HuH-7.5 (cell line): ENCODE results near the gene UMODL1.

Experiments used
- DNase-seq: peaks from one replicate; pipeline ENCODE4 v3.0.0; 2011; ENCODE audit warnings: low spot score

The UMODL1 gene

DNA sequence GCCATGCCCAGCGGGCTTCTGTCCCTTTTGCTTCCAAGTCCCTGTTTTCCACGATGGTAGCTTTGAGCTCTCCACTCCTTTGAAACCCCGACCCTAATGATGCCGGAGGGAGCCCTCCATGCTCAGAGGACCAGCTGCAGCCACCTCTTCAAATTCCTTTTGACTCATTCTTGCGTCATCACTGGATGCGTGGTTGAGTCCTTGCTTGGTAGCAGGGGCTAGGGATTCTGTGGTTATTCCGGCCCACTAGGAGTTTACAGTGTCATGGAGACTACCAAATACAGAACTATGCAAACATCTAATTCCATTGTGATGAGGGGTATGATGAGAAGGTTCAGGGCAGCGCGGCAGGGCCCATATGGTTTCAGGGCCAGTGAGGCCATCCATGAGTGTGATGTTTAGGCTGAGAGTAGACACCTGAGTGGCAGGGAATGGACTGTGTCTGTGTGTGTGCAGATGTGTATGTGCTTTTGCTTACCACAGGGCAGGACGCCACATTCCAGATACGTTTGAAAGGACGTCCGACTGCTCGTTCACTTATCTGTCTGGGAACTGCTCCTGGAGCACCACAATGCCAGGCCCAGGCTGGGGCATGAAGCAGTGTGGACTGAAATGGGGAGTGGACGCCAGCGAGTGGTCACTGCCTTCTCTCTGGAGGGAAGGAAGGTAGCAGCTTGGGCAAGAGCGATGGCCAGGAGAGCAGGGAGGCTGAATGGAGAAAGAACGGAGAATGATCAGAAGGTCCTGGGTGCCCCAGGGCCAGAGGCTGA, 30.5 kb upstream of the UMODL1 start:
- DNase-seq: no peak

DNA sequence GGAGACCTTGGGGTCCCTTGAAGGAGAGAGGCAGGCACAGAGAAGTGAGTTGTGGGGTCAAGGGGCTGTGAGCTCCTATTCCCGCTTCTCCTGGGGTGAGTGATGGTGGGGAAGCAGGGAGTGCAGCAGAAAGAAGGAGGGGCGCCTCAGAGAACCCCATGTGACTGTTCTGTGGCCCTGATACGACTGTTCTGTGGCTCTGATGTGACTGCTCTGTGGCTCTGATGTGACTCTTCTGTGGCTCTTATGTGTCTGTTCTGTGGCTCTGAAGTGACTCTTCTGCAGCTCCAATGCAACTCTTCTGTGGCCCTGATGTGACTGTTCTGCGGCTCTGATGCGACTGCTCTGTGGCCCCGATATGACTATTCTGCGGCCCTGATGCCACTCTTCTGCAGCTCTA, 29.9 kb upstream of the UMODL1 start:
- no peak for DNase-seq

DNA sequence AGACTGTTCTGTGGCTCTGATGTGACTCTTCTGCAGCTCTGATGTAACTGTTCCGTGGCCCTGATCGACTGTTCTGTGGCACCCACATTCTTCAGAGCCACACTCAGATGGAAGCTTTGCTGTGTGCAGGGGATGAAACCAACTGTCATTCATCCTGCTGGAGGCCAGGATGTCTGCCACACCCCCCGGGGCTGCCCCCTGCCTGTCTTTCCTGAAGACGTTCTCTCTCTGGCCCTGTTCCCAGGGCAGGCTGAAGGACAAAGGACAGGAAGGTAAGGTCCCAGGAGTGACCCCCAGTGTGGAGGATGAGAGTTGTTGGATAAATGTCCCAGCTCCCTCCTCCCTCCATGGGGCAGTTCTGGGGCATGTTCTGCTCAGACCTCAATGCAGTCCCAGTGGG, 29.4 kb upstream of the UMODL1 start:
- no peak for DNase-seq

DNA sequence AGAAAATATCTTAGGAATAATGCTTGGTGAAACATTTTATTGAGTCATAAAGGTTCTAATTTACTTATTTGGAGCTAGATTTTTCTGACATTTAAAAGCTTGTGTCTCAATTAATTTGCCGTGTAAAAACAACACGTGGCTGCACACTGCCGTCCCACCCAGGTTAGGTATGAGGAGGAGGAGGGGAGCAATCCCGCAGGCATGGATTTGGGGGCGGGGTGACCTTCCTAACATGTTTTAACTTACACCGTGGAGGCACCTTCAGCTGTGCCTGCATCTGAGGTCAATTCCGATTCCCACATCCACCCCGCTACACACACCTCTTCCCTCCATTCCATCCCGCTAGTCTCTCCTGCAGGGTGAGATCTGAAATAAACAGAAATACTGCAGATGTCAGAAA, 28.5 kb upstream of the UMODL1 start:
- DNase-seq: no peak

DNA sequence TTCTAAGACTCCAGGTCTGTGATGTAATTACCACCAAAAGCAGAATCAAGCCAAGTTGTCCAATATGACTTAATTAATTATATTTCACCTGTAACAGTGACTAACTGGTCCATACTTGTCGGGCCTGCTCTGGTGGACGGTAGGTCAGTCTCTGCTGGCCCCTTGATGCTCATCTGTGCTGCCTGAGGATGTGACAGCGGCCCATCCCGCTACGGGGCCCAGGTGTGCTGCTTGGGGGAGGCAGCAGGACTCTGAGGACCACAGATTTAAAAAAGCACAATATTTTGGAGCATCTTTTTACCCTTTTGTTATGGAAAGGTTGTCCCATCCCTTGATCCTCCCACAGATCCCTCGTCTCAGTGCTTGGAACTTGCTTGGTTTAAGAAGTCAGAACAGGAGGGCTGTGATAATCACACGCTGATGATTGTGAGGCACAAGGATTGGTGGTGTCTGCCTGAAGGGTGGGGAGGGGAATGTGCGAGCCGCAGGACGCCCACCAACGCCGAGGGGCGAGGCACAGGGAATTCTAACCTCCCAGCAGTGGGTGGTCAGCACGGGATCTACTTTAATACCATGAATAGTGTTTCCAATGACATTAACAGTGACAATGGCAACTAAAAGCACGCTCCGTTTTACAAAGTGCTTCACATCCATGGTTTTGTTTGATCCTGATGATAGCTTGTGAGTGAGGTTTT, 27.8 kb upstream of the UMODL1 start:
- DNase-seq: no peak

DNA sequence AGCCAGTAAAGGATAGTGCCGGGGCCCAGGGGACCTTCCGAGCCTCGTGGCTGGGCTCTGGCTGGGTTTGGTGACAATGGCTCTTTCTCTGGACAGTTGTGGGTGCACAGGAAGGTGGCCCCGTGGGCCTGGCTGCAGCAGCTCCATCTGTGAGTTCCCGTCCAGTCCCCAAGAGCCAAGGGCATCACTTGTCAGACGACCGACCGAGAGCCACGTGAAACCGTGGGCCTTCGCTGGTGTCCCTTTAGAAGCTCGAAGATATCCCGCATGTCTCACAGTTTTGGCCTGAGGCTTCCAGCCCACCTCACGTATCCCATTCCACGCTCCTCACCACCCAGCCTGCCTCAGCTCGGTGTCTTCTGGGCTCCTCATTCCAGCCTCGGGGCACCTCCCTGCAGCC, 27.2 kb upstream of the UMODL1 start:
- DNase-seq: no peak

DNA sequence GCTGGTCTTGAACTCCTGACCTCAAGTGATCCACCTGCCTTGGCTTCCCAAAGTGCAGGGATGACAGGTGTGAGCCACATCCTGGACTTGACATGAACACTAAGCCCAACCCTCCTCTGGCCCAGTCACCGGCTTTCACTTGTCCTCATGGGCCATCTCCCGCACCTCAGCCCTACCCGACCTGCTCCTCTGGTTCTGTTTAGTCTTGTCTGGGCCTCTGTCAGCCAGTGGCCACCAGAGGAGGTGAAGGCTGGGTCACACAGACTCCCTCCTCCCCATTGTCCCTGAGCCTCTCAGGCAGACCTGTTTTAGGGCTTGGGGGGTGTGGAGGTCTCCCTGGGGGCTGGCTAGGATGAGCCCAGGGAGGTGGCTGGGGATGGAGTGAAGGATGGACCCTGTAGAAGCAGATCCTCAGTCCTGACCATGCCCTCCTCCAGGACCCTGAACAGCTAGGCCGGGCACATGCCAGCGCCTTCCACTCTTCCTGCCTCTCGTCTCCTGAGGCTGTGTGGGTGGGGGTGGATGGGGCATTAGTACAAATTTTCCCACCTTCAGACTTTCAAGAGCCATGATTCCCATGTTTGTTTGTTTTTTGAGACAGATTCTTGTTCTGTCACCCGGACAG, 26.1 kb upstream of the UMODL1 start:
- no peak for DNase-seq

DNA sequence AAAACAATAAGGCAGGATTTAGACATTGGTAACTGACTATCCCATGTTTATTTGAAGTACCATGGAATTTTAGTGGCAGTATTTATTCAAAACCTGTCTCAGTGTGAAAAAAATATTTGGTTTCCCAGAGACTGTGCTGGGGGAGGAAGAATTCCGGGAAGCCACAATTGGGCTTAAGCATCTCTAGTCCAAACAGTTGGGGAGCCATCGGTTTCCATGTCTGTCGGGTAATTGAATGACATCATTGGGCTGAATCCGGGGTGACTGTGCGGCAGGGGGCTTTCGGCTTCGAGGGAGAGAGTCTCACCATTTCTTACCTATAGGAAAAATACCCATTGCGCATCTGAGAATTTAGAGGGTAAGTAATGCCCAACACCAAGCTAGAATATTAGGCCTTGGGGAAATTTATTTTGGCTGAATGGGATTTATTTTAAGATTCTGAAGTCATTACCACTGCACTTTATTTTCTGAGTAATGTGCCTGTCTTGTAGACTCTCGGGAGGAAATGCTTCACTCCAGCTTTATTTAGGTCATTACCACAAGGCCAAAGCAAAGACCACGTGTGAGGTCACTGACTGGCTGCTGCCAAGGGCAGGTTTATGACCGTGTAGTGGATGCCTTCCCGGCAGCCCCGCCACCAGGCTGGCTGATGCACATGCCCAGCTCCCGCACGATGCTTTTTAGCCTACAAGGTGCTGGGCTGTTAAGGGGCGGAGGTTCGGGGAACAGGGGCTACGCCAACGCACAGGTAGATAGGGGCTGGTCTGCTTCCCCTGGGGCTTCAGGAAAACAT, 23.1 kb upstream of the UMODL1 start:
- no peak for DNase-seq

DNA sequence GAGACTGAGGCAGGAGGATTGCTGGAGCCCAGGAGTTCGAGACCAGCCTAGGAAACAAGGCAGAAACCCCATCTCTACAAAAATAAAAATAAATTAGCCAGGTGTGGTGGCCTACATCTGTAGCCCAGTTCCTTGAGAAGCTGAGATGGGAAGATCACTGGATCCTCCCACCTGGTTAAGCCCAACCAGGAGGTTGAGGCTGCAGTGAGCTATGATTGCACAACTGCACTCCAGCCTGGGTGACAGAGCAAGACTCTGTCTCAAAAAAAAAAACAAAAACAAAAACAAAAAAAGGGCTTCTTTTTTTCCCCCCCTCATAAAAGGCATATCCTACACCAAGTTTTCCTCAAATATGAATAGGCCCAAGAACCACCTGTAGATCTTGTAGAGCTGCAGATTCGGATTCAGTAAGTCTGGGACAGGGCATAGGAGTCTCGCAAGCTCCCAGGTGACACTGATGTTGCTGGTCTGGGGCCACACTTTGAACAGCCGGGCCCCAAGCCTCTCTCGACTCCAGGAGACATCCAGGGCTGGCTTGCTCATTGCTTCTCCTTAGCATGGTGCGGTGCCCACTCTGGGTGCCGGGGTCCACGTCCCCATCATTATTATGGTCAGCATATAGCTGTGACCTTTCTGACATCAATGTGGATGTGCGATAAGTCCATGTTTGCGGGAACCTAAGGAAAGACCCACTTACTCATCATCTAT, 22.1 kb upstream of the UMODL1 start:
- DNase-seq: no peak

DNA sequence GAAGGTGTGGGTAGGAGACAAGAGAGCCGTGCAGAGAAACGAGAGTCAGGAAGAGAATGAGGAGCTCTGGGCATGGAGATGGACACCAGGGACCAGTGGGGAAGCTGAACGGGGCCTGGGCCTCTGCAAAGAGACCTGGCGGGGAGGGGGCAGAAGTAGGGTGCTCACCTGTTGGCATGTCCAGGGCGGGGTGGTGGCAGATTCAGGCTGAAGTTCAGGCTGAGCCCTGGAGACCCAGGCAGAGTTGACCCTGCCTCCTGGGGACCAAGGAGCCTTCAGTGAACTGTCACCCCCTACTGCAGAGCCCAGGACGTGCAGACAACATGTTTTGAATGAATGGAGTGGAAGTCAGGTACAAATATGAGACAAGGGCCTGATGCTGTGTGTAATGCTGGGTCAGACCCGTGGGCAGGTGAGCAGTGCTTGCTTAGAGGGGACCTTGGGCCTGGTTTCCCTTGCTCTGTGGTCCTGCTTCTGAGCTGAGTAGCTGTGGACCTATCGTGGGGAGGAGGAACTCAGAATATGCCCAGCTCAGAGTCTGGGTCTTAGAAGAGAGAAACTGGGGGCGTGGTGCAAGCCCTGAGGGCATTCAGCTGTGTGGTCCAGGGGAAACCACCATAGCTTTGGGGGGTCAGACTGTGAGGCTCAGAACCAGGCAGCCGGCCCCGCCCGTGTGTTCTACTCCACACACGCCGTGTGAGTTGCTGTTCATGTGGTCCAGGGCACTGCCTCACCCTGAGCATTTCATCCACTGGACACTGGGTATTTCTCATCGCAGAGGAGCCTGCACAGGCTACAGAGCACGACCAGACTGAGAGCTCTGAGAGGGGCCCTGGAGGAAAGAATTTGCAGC, 21.3 kb upstream of the UMODL1 start:
- DNase-seq: no peak

DNA sequence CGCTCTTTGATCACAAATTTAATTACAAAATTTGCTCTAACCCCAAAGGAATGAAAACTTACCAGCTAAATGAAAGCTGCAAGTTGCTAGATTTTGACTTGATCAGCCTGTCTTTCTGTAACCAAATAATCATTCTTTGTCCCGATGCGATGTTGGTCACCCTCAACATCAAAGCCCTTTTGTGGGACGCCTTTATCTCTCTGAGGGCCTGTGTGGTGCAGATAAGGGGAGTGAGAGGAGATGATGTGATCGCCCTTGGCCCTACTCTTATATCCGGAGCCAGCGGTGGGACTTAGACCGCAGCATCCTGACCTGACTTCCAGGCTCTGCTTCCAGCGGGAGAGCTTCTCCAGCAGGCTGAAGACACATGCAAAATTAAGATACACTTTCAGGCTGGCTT, 19.3 kb upstream of the UMODL1 start:
- no peak for DNase-seq

DNA sequence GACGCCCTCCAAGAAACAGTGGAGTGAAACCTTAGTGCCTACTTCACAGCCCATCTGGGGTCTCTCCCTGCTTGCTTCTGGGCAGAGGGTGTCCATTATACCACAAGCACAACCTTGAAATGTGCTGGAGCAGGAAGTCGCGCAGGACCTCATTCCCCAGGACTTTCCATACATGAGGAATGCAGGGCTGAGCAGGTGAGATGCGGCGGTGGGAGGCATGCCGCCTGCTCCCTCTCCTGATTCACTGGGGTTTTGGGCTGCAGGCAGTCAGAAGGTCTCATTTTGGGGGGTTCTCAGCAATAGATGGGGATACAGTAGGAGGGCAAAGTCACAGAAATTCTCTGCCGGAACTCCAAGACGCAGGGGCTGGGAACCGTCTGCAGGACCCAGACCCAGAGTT, 15.7 kb upstream of the UMODL1 start:
- DNase-seq: no peak

DNA sequence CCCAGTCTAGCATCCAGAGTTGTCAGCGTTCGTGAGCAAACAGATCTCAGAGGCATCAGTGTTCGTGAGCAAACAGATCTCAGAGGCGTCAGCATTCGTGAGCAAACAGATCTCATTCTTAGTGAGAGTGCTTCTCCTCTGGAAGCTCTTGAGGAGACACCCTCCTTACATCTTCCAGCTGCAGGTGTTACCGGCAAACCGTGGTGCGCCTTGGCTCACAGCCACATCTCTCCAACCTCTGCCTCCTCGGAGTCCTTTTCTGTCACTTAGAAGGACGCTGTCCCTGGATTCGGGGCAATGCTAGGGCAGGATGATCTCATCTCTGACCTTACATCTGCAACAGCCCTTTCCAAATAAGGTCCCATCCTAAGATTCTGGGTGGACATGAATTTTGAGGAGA, 14.6 kb upstream of the UMODL1 start:
- peak; percentile 23 for DNase-seq

DNA sequence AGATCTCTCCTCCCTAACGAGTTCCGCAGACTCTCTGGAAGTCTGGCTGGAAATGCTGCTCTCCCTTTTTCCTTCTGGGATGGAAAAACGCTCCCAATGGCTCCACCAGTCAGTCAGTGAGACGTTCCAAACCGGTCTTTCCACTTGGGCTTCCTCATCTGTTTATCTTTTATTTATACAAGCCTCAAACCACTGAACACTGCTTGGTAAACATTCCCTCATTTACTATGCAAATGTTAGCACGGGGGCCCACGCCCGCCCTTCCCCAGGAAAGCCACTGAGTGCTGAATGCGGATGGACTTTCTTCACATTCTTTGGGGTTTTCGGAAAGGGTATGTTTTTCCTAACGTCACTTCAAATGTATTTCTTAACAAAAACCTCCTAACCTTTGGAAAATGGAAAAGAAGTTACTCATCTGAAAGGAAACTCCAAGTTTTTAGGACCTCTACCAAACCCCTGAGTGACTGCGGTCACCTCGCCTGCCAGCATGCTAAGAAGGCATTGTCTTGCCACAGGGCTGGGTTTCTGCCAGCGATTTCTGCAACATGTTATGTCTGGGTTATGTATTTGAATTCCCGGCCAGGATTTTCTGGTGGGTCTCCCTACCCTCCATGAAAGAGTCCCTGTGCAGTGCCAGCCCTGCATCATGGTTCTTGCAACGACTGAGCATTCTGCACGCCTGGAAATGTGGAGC, 14.0 kb upstream of the UMODL1 start:
- peak; percentile 57 for DNase-seq

DNA sequence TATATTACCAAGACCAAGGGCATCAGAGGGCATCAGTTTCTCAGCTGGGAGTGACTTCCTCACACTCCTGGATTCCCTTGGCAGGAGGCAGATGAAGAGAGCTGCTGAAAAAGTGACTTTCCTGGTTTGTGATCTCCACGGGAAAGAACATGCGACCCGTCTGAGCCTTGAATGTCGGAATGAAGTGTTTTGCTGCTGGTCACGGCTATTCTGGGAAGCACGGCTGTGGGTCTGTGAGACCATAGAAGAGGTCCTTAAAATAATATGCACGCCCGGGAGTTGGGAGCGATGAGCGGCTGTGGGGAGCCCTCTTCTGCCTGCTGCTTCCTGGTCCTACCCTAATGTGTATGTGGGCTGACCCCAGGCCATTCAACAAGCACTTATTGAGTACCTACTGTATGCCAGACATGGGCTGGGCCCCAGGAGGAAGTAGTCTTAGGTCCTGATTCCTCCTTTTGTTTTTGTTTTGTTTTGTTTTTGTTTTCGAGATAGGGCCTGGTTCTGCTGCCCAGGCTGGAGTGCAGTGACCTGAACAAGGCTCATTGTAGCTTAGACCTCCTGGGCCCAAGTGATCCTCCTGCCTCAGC, 13.2 kb upstream of the UMODL1 start:
- no peak for DNase-seq

DNA sequence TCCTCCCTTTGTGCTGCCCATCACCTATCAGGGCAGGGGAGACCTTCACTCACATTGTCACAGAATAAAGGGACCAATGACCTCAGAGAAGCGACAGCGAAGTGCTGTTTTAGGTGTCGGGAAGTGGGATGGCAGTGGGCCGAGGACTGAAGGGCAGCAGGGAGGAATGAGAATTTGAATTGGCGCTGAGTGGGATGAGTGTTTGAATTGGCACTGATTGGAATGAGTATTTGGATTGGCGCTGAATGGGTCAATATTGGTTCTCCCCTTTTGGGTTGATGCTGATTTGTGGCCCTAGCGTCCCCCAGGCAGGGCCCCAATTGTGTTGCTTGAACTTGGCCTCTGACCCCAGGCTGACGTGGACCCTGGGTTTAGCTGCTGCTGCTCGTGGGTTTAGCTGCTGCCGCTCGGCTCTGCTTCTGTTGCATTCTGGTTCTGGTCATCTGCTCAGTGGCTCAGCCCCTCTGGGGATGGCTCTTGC, 12.4 kb upstream of the UMODL1 start:
- DNase-seq: no peak

DNA sequence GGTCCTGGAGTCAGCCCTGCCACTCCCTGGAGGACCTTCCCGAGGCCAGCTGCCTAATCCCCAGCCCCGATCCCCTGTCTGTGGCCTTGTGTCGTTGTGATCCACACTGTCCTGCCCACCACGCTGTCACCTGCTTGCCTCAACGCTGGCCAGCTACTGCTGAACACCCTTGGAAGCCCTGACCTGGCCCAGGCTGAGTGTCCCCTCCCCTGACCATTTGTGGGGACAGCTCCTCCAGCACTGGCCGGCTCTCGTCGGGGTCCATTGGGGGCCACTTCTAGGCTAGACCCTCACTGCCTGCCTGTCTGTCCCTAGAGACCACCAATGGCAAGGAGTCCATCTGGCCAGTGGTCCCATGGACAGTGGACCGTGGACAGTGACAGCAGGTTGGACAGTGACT, 12.0 kb upstream of the UMODL1 start:
- no peak for DNase-seq

DNA sequence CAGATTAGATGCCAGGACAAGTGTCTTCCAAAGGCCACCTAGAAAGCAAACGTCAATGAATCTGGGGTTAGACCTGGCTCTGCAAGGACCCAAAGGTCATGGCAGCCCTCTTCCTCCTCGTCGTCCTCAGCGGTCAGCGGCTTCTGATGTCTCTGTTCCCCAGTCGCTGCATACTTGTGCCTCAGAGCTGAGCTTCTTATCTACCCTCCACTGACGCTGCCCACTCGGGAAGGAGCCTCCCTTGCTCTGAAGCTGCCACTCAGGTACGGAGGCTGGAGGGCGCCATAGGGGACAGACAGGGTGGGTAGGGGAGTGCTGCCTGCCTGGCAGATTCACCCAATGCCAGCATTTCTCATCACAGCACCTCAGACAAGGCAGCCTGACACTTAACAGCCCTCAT, 11.4 kb upstream of the UMODL1 start:
- DNase-seq: no peak

DNA sequence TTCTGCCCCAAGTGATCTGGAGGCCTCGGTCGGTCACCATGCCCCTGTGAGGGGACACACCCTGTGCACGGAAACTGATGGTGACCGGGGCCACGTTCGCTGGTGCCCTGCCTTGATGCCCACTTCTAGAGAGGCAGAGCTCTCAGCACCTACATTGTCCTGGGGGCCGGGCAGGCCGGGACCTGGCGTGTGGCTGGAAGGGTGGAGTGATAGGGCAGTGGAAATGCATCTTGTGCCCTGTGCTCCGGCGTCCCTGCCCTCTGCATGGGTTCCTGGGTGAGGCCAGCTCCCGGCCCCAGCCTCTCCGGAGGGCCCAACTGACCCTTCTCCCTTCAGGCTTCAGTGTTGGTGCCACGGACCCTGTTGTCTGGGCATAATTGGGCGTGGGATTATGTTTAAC, 11.0 kb upstream of the UMODL1 start:
- DNase-seq: no peak
